ENCODE measurements around the gene RBFOX2. TPM values are rescaled to one million over a fixed set of nuclear protein-coding genes. Genes with fewer than 3 reads are reported as not detected.
A peak's percentile ranks its signal among the peaks of the same experiment; 100 is the strongest.

The RBFOX2 gene
- total RNA-seq, 1 experiment from 2014 or later, result 62.2 TPM

GRCh38 chr22:35914665-35915476, 113.8 kb downstream of the RBFOX2 start:
- DNase-seq (ENCODE audit: low spot score), result peak; percentile 94
- in situ Hi-C loops (cut with HindIII; ENCODE audit: low sequenced_read_pairs), result no loop called here

GRCh38 chr22:35914357-35914664, 114.3 kb downstream of the RBFOX2 start:
- in situ Hi-C loops (cut with HindIII; ENCODE audit: low sequenced_read_pairs), result no loop called here
- DNase-seq (ENCODE audit: low spot score), result no peak

DNA sequence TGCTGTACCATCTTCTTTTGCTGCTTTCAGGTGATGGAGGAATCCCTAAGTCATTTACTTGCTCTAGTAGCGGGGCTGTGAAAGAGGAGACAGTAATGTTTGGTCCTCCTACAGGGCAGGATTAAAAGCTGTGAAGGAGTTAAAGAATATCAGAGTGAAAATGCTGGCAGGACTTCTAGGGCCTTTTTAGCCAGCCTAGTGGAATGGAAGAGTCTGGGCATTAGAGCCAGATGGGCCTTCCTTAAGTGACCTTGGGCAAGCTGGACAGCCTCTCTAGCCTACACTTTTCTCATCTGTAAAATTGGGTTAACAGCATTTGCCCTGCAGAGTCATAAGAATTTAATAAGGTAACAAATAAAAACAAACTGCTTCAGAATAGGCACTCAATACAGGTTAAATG, 114.7 kb downstream of the RBFOX2 start:
- DNase-seq (ENCODE audit: low spot score), result peak; percentile 47
- in situ Hi-C loops (cut with HindIII; ENCODE audit: low sequenced_read_pairs), result no loop called here

- DNase-seq (ENCODE audit: low spot score), result no peak
- in situ Hi-C loops (cut with HindIII; ENCODE audit: low sequenced_read_pairs), result no loop called here
These were observed 116.0 kb downstream of the RBFOX2 start for GRCh38 chr22:35912658-35913057.

DNA sequence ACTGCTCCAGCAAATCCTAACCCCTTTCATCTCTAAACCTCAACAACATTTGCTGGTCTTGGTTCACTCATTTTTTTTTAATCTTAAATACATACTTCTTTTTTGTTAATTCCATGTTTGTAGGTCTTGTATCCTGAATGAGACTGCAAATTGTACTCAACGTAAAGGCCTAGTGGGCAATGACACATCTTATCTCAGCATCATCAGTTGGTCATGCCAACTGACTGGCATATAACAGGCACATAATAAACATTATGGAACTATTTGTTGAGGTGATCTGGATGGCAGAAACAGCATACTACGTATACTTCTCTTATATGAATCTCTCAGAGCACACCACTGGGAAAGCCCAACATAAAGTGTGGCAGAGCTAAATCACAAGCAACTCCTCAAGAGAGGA, 116.7 kb downstream of the RBFOX2 start:
- DNase-seq (ENCODE audit: low spot score), result no peak
- in situ Hi-C loops (cut with HindIII; ENCODE audit: low sequenced_read_pairs), result no loop called here

DNA sequence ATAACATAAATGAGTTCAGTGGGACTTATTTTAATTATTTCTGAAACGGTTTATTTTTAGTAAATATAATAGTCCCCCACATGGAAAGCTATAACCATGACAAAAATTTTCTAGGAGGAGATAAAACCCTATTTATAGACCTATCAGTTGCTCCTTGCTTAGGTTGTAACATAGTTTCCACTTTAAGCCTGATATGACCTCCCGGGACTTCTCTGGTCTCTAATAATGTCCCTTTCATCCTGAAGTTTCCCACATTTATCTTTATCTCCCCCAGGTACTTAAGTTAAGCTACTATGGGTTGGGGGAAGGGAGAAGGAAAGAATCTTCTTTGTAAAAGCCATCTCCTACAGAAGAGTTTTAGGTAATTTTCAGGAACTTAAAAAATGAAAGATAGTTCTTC, 117.7 kb downstream of the RBFOX2 start:
- in situ Hi-C loops (cut with HindIII; ENCODE audit: low sequenced_read_pairs), result no loop called here
- DNase-seq (ENCODE audit: low spot score), result no peak

- in situ Hi-C loops (cut with HindIII; ENCODE audit: low sequenced_read_pairs), result no loop called here
- DNase-seq (ENCODE audit: low spot score), result no peak
These were observed 118.4 kb downstream of the RBFOX2 start for GRCh38 chr22:35910003-35910769.

DNA sequence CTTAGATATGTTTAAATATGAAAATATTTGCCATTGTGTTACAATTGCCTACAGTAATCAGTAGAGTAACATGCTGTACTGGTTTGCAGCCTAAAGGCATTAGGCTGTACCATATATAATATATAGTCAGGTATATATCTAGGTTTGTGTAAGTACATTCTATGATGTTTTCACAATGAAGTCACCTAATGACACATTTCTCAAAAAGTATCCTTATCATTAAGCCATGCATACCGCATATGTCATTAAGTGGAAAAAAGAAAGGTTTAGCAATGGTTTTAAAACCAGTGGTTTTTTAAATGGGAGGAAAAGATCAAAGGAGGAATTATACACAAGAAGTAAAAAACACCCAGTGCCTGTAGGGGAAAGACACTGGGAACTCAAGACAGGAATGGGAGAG, 122.7 kb downstream of the RBFOX2 start:
- no peak for DNase-seq (ENCODE audit: low spot score)
- in situ Hi-C loops (cut with HindIII; ENCODE audit: low sequenced_read_pairs), result no loop called here

- DNase-seq (ENCODE audit: low spot score), result no peak
- in situ Hi-C loops (cut with HindIII; ENCODE audit: low sequenced_read_pairs), result no loop called here
These were observed 123.9 kb downstream of the RBFOX2 start for GRCh38 chr22:35904752-35905151.

- in situ Hi-C loops (cut with HindIII; ENCODE audit: low sequenced_read_pairs), result no loop called here
- no peak for DNase-seq (ENCODE audit: low spot score)
These were observed 124.3 kb downstream of the RBFOX2 start for GRCh38 chr22:35904336-35904692.

- in situ Hi-C loops (cut with HindIII; ENCODE audit: low sequenced_read_pairs), result no loop called here
- no peak for DNase-seq (ENCODE audit: low spot score)
These were observed 124.9 kb downstream of the RBFOX2 start for GRCh38 chr22:35903571-35904335.

GRCh38 chr22:35900483-35901168, 128.0 kb downstream of the RBFOX2 start:
- in situ Hi-C loops (cut with HindIII; ENCODE audit: low sequenced_read_pairs), result no loop called here
- DNase-seq (ENCODE audit: low spot score), result peak; percentile 48

DNA sequence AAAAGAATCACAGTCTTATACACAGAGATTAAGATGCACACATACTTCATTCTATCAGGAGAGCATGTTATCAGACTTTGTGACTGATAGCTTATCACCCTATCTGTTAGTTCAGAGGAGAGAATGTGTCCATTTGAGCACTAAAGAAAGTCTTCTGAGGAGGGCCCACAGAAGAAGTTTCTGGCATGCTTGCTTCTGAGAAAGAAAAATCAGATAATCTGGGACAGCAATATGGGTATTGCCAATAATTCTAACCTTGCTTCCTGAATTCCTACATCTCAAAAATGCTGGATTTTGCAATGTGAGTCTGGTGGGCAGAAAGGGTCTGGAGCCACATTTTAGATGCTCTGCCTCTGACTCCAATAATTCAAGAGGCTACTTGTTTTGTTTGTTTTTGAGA, 128.9 kb downstream of the RBFOX2 start:
- in situ Hi-C loops (cut with HindIII; ENCODE audit: low sequenced_read_pairs), result no loop called here
- DNase-seq (ENCODE audit: low spot score), result no peak

DNA sequence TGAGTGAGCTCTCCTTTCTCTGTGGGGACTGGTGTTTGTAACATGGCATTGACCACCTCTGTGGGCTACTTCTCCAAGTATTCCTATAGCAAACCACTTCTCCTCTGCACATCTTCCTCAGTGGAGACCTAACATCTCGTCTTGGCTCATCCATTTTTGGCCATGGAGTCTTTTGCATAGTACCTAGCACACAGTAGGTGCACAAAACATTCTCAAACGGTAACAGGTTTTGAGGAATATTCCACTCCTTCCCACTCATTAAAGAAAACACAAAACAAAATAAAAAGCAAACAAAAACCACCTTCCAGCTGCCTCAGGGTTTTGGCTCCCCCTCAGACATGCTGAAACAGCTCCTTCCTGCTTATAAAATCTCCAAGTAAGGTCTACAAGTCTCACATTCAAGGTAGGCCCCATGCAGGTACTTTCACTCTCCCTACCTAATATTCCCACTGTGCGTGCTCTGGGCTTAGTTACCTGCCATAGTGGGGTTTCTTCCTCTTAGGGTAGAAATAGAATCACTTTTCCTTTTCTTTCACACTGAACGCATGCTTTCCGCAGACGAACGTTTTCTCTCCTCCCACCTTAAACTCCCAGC, 132.4 kb downstream of the RBFOX2 start:
- DNase-seq (ENCODE audit: low spot score), result no peak
- in situ Hi-C loops (cut with HindIII; ENCODE audit: low sequenced_read_pairs), result no loop called here

- in situ Hi-C loops (cut with HindIII; ENCODE audit: low sequenced_read_pairs), result no loop called here
- DNase-seq (ENCODE audit: low spot score), result peak; percentile 56
These were observed 133.5 kb downstream of the RBFOX2 start for GRCh38 chr22:35894937-35895708.

- peak; percentile 54 for DNase-seq (ENCODE audit: low spot score)
- in situ Hi-C loops (cut with HindIII; ENCODE audit: low sequenced_read_pairs), result no loop called here
These were observed 134.2 kb downstream of the RBFOX2 start for GRCh38 chr22:35894464-35894878.

GRCh38 chr22:35893698-35894097, 134.9 kb downstream of the RBFOX2 start:
- in situ Hi-C loops (cut with HindIII; ENCODE audit: low sequenced_read_pairs), result no loop called here

DNA sequence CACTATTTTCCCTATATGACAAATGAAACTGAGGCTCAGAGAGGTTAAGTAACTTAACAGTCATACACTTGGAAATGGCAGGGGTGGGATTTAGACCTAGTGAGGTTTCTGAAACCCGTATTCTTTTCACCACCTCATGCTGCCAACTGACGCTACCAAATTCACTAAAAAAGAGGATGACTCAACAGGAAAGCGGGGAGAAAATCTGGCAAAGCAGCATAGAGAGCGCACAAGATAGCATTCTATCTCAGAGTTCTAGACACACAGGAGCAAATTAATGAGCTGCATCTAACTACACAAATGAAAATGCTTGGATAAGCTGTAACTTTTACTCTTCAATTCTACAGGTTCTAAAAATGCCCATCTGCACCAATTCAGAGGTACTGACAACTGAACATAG, 136.4 kb downstream of the RBFOX2 start:
- in situ Hi-C loops (cut with HindIII; ENCODE audit: low sequenced_read_pairs), result no loop called here

More at GRCh38 chr22:35893698-35894097, 134.9 kb downstream of the RBFOX2 start:
- no peak for DNase-seq (ENCODE audit: low spot score)

More for the DNA sequence above, 136.4 kb downstream of the RBFOX2 start:
- peak; percentile 24 for DNase-seq (ENCODE audit: low spot score)
